Measurements from ENCODE around the gene MIPOL1. TPM values are rescaled to one million over a fixed set of nuclear protein-coding genes. Genes with fewer than 3 reads are reported as not detected.
A peak's percentile ranks its signal among the peaks of the same experiment; 100 is the strongest.

Gene MIPOL1
- total RNA-seq, 1 donor from 2014 or later, result 24.8 TPM

GRCh38 chr14:37597914-37598746 lies 400.4 kb downstream of the MIPOL1 start:
- intact Hi-C loops (cut with DNase I), result no loop called here
- Histone ChIP-seq H3K4me1 (peaks cover 45% of the 10 kb centered on the region), H3K27ac (no peak overlapping the region), H3K9me3 (no peaks in the 10 kb centered on the region), H3K27me3 (peaks cover 47% of the 10 kb centered on the region), H3K4me3 (peak overlapping the region; percentile 21 to 39), H3K36me3 (no peaks in the 10 kb centered on the region)
- DNase-seq (ENCODE audit: extremely low spot score in 2 of 2), result no peak
- TF ChIP-seq POLR2AphosphoS5 (IDR thresholded peaks at IDR 0.05; ENCODE audit: insufficient read depth in 1 of 2, low read depth in 1 of 2) (no peak), POLR2A (IDR thresholded peaks at IDR 0.05) (no peak), CTCF (IDR thresholded peaks at IDR 0.05) (no peak)

DNA sequence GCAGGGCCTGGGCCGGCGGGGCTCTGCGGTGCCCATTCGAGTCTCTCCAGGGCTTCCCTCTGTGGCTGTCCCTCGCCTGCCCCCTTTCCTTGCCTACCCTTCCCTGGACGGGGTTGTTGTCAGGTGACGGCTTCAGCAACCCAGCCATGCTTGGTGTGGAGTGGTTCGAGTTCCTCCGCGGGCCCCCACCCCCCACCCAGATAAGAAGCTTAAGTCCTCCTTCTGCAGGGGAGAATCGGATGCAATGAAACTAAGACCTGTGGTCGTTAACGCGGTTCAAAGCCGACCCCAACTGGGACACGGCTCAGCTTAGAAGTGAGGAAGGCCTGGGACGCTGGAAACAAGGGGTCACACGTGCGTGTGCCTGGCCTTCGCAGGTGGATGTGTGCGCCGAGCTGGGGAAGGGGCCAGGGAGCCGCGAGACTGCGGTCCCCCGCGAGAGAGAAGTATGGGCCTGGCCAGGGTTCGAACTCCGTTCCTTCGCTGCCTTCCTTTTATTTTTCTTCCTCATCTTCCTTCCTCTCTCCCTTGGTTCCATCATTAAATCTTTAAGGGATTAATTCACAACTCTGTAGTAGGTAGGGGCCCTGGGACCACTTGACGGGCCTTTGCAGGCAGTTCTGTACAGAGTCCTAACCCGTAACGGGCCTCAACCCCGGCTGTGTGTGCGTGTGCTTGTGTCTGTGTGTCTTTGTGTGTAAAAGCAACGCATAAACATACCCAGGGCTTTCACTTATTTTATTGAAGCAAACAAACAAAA lies 401.2 kb downstream of the MIPOL1 start:
- TF ChIP-seq POLR2AphosphoS5 (IDR thresholded peaks at IDR 0.05; ENCODE audit: insufficient read depth in 1 of 2, low read depth in 1 of 2) (no peak), CTCF (IDR thresholded peaks at IDR 0.05) (no peak), POLR2A (IDR thresholded peaks at IDR 0.05) (no peak)
- Histone ChIP-seq H3K36me3 (no peaks in the 10 kb centered on the region), H3K4me1 (peaks cover 45% of the 10 kb centered on the region), H3K27ac (no peak overlapping the region), H3K9me3 (no peaks in the 10 kb centered on the region), H3K4me3 (peak overlapping the region; percentile 32 to 39), H3K27me3 (peaks cover 47% of the 10 kb centered on the region)
- intact Hi-C loops (cut with DNase I), result no loop called here
- no peak for DNase-seq (ENCODE audit: extremely low spot score in 2 of 2)

DNA sequence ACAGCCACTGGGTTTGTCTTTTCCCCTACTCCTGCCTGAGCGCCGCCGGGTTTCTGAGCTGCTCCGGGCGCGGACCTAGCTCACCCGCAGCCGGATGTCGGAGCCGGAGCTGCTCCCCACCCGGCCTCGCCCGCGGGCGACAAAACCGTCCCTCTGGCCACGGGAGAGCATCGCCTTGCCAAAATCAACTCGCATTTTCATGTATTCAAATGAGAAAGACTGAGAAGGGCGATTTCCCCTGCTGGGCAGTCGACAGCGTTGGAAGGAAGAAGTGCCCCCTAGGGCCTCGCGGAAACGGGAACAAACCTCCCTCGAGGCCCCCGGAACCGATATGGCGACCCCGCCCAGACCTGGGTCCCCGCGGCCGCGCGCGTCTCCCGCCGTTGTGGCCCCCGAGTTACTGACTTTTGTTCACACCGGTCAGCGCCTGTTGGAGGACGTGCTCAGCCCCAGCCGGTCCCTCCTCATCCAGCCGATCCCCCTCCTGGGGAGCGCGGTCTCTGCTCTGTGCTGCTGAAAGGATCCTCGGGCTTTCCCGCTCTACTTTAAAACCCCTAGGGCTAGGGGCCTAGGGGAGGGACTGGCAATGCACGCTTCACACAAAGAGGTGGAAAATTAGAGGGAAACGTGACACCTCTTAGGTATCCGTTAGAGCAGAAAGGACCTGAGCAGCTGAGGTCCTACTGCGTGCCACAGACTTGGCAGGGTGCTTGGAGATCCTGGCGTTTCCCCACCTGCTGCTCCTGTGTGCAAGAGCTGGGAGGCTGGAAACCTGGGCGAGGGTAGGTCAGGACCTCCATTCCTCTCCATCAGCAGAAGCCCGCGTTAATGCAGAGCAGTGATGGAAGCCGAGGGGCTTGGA lies 402.0 kb downstream of the MIPOL1 start:
- Histone ChIP-seq H3K4me3 (peak overlapping the region; percentile 20 to 32), H3K36me3 (no peaks in the 10 kb centered on the region), H3K27me3 (peaks cover 47% of the 10 kb centered on the region), H3K9me3 (no peaks in the 10 kb centered on the region), H3K27ac (no peak overlapping the region), H3K4me1 (peaks cover 45% of the 10 kb centered on the region)
- no peak for DNase-seq (ENCODE audit: extremely low spot score in 2 of 2)
- TF ChIP-seq CTCF (IDR thresholded peaks at IDR 0.05) (no peak), POLR2A (IDR thresholded peaks at IDR 0.05) (no peak), POLR2AphosphoS5 (IDR thresholded peaks at IDR 0.05; ENCODE audit: insufficient read depth in 1 of 2, low read depth in 1 of 2) (no peak)
- intact Hi-C loops (cut with DNase I), result no loop called here

- H3K36me3 ChIP-seq, result no peaks in the 10 kb centered on the region
- no peak for DNase-seq (ENCODE audit: extremely low spot score in 2 of 2)
- no peak overlapping the region for H3K4me3 ChIP-seq
- H3K27ac ChIP-seq, result no peak overlapping the region
- intact Hi-C loops (cut with DNase I), result no loop called here
- H3K27me3 ChIP-seq, result peaks cover 40% of the 10 kb centered on the region
- peaks cover 35% of the 10 kb centered on the region for H3K4me1 ChIP-seq
- TF ChIP-seq POLR2AphosphoS5 (IDR thresholded peaks at IDR 0.05; ENCODE audit: insufficient read depth in 1 of 2, low read depth in 1 of 2), result no peak
- TF ChIP-seq CTCF (IDR thresholded peaks at IDR 0.05), result no peak
- no peak for TF ChIP-seq POLR2A (IDR thresholded peaks at IDR 0.05)
- H3K9me3 ChIP-seq, result no peaks in the 10 kb centered on the region
Measured at GRCh38 chr14:37600880-37601741, 403.4 kb downstream of the MIPOL1 start.

Measured in vagina (tissue), 2 donors.